GM13977 (cell line): ENCODE data around the gene RBP4.
"Not testable (repeated sequence)": the region's sequence is repeated elsewhere in the genome, so short reads cannot be mapped to it uniquely, and the experiment has no call there.

ENCODE experiments used
- DNase-seq: peaks from one replicate; pipeline ENCODE4 v3.0.0; 2012; ENCODE audit warnings: low spot score
- CTCF ChIP-seq: IDR thresholded peaks from 2 replicates; pipeline ENCODE4 v1.5.1; 2012; ENCODE audit warnings: mild to moderate bottlenecking, control low read depth; ENCODE audit not compliant: insufficient read depth; ENCODE audit errors: extremely low read depth, missing control alignments
- in situ Hi-C: fragments of 300-500 bp; cut with MboI; formaldehyde crosslinking; loops from one replicate; pipeline ENCODE4 v1.12.0; 2022; ENCODE audit warnings: low sequenced_read_pairs, low pct_unique_long_range_greater_than_20kb, mixed read lengths, inconsistent platforms; ENCODE audit not compliant: unreplicated experiment

The RBP4 gene

GRCh38 chr10:93550606-93551005 lies 50.4 kb downstream of the RBP4 start:
- in situ Hi-C loops: loop anchor here (25.0 kb wide), 1 partner anchor 262 kb away; no protein-coding TSS in a partner anchor
- no peak for TF ChIP-seq CTCF
- DNase-seq: no peak

- DNase-seq: no peak
- no peak for TF ChIP-seq CTCF
- in situ Hi-C loops: no loop called here
Measured at GRCh38 chr10:93548376-93549071, 52.5 kb downstream of the RBP4 start.

- TF ChIP-seq CTCF: no peak
- in situ Hi-C loops: no loop called here
- DNase-seq: no peak
Measured at GRCh38 chr10:93547522-93547921, 53.5 kb downstream of the RBP4 start.

GRCh38 chr10:93546995-93547394 lies 54.0 kb downstream of the RBP4 start:
- in situ Hi-C loops, DNase-seq: not testable (repeated sequence)

- in situ Hi-C loops: no loop called here
- DNase-seq: no peak
- TF ChIP-seq CTCF: no peak
Measured at GRCh38 chr10:93542358-93542791, 58.7 kb downstream of the RBP4 start.
